ENCODE data around the gene RALBP1. TPM values are rescaled to one million over a fixed set of nuclear protein-coding genes. Genes with fewer than 3 reads are reported as not detected.

The RALBP1 gene
- total RNA-seq, 4 donors from 2014 or later, result 92.9 to 157 (median 131) TPM

DNA sequence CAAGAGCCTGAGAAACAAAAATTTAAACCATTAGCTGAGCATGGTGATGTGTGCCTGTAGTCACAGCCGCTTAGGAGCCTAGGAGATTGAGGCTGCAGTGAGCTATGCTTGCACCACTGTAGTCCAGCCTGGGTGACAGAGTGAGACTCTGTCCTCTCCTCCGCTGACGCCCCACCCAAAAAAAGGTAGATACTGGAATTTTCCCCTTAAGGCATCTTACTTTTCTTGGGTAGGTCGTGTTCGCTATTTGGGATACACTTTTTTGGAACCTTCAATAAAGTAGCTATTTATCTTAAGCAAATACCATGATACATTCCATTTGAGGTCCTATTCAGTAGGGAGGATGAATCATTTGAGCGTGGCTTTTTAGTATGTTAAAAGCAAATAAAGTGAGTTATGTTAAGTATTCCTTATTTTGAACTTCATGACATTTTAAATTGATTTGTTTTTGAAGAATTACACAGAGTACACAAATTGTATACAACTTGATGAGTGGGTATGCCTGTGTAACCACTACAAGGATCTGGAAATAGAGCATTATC, 38.7 kb downstream of the RALBP1 start:
- WGBS, 2 donors (ENCODE audit: low coverage in 1 of 2), result 69 to 81% methylated on average over 6 of the region's 6 CpGs
- Histone ChIP-seq H3K9me3 (no peaks in the 10 kb centered on the region), H3K4me1 (peaks cover 0 to 24% (median 5%) of the 10 kb centered on the region in 3 donors), H3K4me3 (no peak overlapping the region), H3K36me3 (peaks cover 0 to 16% of the 10 kb centered on the region in 2 donors), H3K27ac (no peak overlapping the region), H3K27me3 (no peaks in the 10 kb centered on the region)
- TF ChIP-seq EP300 (IDR thresholded peaks at IDR 0.05) (no peak), CTCF (IDR thresholded peaks at IDR 0.05) (no peak), POLR2AphosphoS5 (IDR thresholded peaks at IDR 0.05) (no peak), POLR2A (IDR thresholded peaks at IDR 0.05) (no peak)
- no peak for ATAC-seq

DNA sequence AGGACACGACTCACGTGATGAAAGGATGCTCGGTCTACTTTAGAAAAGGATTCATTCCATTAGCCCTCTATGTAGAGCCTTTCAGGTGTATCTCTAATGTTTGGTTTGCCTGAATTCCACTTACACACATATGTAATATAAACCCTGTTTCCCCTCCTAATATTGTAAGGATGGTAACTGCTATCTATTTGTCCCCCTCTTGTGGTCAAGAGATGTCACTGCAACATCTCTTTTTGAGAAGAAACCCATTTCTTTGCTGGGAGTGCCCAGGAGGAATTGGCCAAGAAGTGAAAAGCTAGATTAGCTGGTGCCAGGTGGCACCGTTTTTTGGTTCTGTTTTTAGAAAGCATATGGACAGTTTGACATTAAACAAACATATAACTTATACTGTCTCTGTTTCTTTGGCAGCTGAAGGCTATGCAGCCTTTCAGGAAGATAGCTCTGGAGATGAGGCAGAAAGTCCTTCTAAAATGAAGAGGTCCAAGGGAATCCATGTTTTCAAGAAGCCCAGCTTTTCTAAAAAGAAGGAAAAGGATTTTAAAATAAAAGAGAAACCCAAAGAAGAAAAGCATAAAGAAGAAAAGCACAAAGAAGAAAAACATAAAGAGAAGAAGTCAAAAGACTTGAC, 41.2 kb downstream of the RALBP1 start:
- no peak overlapping the region for H3K4me3 ChIP-seq
- WGBS, 2 donors (ENCODE audit: low coverage in 1 of 2), result 63 to 74% methylated on average over 4 of the region's 4 CpGs
- TF ChIP-seq POLR2A (IDR thresholded peaks at IDR 0.05) (no peak), CTCF (IDR thresholded peaks at IDR 0.05) (peak; percentile 68 to 81 (median 80))
- ATAC-seq, result no peak
- no peaks in the 10 kb centered on the region for H3K9me3 ChIP-seq
- H3K27me3 ChIP-seq, result no peaks in the 10 kb centered on the region
- peak overlapping the region in 2 of 4 donors; percentile 32 to 40 for H3K27ac ChIP-seq
- H3K36me3 ChIP-seq, result peaks cover 0 to 16% of the 10 kb centered on the region in 2 donors
- H3K4me1 ChIP-seq, result peaks cover 2 to 42% (median 5%) of the 10 kb centered on the region in 3 donors

DNA sequence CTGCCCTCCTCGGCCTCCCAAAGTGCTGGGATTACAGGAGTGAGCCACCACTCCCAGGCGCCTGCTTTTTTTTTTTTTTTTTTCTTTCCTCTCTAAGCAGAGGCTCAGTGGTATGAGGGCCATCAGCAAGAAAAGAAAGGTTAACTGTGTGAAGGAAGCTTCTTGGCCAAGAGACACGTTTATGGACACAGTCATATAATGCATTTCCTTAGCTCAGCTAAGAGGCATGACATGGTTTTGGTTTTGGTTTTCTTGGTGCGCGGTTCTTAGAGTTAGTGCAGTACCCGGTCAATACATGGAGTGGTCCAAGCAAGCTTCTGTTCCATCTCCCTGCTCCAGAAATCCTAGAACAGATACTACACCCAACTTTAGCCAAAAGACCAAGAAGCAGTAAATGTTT, 42.6 kb downstream of the RALBP1 start:
- 70% methylated on average over 5 of the region's 6 CpGs; no CpG with 5 or more reads in 1 of the 2 donors for WGBS, 2 donors (ENCODE audit: low coverage in 1 of 2)
- H3K27ac ChIP-seq, result peak overlapping the region in 2 of 4 donors; percentile 32 to 40
- no peaks in the 10 kb centered on the region for H3K27me3 ChIP-seq
- no peak overlapping the region for H3K4me3 ChIP-seq
- TF ChIP-seq EP300 (IDR thresholded peaks at IDR 0.05) (no peak), CTCF (IDR thresholded peaks at IDR 0.05) (no peak), POLR2A (IDR thresholded peaks at IDR 0.05) (no peak), POLR2AphosphoS5 (IDR thresholded peaks at IDR 0.05) (no peak)
- H3K4me1 ChIP-seq, result peaks cover 2 to 42% (median 5%) of the 10 kb centered on the region in 3 donors
- H3K36me3 ChIP-seq, result peaks cover 0 to 24% of the 10 kb centered on the region in 2 donors
- no peak for ATAC-seq
- H3K9me3 ChIP-seq, result no peaks in the 10 kb centered on the region

DNA sequence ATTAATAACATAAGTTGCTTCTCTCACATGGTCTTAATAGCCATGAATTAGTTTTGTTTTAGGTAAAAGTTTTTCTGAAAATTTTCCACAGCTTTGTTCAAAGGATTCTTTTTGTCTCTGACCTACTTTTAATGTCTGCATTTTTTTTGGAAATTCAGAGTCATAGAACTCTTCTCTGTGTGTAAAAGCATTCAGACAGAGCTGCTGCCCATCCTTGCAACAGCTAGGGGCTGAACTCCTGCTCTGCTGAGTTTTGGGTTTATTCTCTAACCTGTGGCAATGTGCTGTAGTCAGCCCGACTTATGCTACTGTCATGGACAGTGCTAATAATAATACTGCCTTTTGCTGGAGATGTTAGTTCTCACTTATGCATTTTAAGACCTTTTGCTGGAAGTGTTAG, 44.1 kb downstream of the RALBP1 start:
- H3K27ac ChIP-seq, result peak overlapping the region in 1 of 4 donors; percentile 1
- peaks cover 2 to 42% (median 5%) of the 10 kb centered on the region in 3 donors for H3K4me1 ChIP-seq

More for the DNA sequence above, 44.1 kb downstream of the RALBP1 start:
- no peak for ATAC-seq
- no peaks in the 10 kb centered on the region for H3K9me3 ChIP-seq
- peaks cover 0 to 27% of the 10 kb centered on the region in 2 donors for H3K36me3 ChIP-seq
- no peak for TF ChIP-seq POLR2A (IDR thresholded peaks at IDR 0.05)
- TF ChIP-seq POLR2AphosphoS5 (IDR thresholded peaks at IDR 0.05), result no peak
- TF ChIP-seq EP300 (IDR thresholded peaks at IDR 0.05), result no peak
- no peak for TF ChIP-seq CTCF (IDR thresholded peaks at IDR 0.05)
- WGBS, 2 donors (ENCODE audit: low coverage in 1 of 2), result 8 to 31% methylated on average over 1 of the region's 1 CpG
- H3K4me3 ChIP-seq, result no peak overlapping the region
- H3K27me3 ChIP-seq, result no peaks in the 10 kb centered on the region
